ENCODE data around the gene SIRPG. TPM values are rescaled to one million over a fixed set of nuclear protein-coding genes. Genes with fewer than 3 reads are reported as not detected.

SIRPG gene
- total RNA-seq, 2 experiments from 2014 or later = 28.0 to 28.3 TPM

DNA sequence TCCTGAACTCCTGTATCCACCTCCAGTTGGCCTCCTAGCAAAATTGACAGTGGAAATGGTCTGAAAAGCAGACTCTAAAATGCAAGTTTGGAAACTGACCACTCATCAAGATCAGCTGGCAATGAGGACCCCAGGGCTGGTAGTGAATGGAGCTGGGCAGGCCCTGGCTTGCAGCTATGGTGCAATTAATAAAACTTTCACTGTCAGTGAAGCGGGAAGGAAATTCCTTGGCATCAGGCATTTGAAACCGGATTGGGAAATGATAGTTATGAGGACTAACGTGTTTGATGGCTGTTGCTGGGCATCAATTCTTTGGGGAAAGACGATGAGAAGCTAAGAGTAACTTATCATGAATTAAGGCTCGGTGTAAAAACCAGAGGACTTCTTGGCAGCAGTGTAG lies 56.8 kb downstream of the SIRPG start:
- DNase-seq (no peak), ATAC-seq (ENCODE audit: poor library complexity) (no peak)
- Histone ChIP-seq H3K36me3 (ENCODE audit: insufficient read depth, low read length) (no peaks in the 10 kb centered on the region), H3K9me3 (ENCODE audit: control insufficient read depth in 1 of 2, insufficient read depth in 1 of 2, low read length in 2 of 2) (no peaks in the 10 kb centered on the region), H3K27me3 (ENCODE audit: control insufficient read depth in 1 of 2, insufficient read depth in 2 of 2, low read length in 2 of 2) (no peaks in the 10 kb centered on the region), H3K4me3 (ENCODE audit: low read length) (no peak overlapping the region), H3K27ac (ENCODE audit: low read depth in 1 of 2, low read length in 2 of 2) (no peak overlapping the region), H3K4me1 (ENCODE audit: insufficient read depth, low read length) (no peaks in the 10 kb centered on the region)
- TF ChIP-seq, protein P1, sequence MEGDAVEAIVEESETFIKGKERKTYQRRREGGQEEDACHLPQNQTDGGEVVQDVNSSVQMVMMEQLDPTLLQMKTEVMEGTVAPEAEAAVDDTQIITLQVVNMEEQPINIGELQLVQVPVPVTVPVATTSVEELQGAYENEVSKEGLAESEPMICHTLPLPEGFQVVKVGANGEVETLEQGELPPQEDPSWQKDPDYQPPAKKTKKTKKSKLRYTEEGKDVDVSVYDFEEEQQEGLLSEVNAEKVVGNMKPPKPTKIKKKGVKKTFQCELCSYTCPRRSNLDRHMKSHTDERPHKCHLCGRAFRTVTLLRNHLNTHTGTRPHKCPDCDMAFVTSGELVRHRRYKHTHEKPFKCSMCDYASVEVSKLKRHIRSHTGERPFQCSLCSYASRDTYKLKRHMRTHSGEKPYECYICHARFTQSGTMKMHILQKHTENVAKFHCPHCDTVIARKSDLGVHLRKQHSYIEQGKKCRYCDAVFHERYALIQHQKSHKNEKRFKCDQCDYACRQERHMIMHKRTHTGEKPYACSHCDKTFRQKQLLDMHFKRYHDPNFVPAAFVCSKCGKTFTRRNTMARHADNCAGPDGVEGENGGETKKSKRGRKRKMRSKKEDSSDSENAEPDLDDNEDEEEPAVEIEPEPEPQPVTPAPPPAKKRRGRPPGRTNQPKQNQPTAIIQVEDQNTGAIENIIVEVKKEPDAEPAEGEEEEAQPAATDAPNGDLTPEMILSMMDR (IDR thresholded peaks at IDR 0.05) = no peak
- Mint-ChIP-seq H3K27ac (no peak overlapping the region), H3K4me1 (ENCODE audit: low read depth) (no peaks in the 10 kb centered on the region), H3K27me3 (no peaks in the 10 kb centered on the region), H3K9me3 (no peaks in the 10 kb centered on the region), H3K4me3 (no peak overlapping the region), H3K36me3 (ENCODE audit: low read depth) (no peaks in the 10 kb centered on the region)
- ChIA-PET CTCF (no interaction called here), POLR2A (no interaction called here)
- intact Hi-C loops (cut with DNase I, micrococcal nuclease) = no loop called here

DNA sequence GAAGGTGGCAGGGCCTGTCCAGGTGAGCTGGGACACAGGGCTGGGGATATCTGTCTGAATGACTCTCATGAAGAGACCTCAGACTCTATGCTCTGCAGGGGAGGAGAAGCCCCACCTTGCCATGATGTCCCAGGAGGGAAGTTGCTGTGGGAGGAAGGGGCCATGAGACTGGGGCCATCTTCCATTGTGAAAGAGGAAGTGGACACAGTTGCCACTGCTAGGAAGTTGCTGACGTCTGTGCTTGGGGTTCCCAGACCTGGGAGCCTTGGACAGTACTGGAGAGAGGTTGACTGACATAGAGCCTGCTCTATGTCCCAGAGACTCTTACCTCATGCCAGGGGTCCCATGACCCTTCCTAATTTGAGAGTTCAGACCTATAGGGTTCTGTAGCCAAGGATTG lies 62.2 kb downstream of the SIRPG start:
- H3K4me1 Mint-ChIP-seq (ENCODE audit: low read depth) = no peaks in the 10 kb centered on the region
- POLR2A ChIA-PET = no interaction called here
- DNase-seq = peak in 2 of 14 experiments; percentile 19 to 28
- ATAC-seq (ENCODE audit: poor library complexity) = no peak
- no peak overlapping the region for H3K4me3 Mint-ChIP-seq
- H3K4me1 ChIP-seq (ENCODE audit: insufficient read depth, low read length) = no peaks in the 10 kb centered on the region
- H3K27ac ChIP-seq (ENCODE audit: low read depth in 1 of 2, low read length in 2 of 2) = no peak overlapping the region
- H3K36me3 ChIP-seq (ENCODE audit: insufficient read depth, low read length) = no peaks in the 10 kb centered on the region
- H3K9me3 ChIP-seq (ENCODE audit: control insufficient read depth in 1 of 2, insufficient read depth in 1 of 2, low read length in 2 of 2) = no peaks in the 10 kb centered on the region
- H3K4me3 ChIP-seq (ENCODE audit: low read length) = no peak overlapping the region
- no peaks in the 10 kb centered on the region for H3K27me3 ChIP-seq (ENCODE audit: control insufficient read depth in 1 of 2, insufficient read depth in 2 of 2, low read length in 2 of 2)
- H3K9me3 Mint-ChIP-seq = no peaks in the 10 kb centered on the region
- intact Hi-C loops (cut with DNase I, micrococcal nuclease) = no loop called here
- no peaks in the 10 kb centered on the region for H3K36me3 Mint-ChIP-seq (ENCODE audit: low read depth)
- TF ChIP-seq, protein P1 (IDR thresholded peaks at IDR 0.05) = no peak
- CTCF ChIA-PET = no interaction called here
- H3K27me3 Mint-ChIP-seq = no peaks in the 10 kb centered on the region
- H3K27ac Mint-ChIP-seq = no peak overlapping the region

DNA sequence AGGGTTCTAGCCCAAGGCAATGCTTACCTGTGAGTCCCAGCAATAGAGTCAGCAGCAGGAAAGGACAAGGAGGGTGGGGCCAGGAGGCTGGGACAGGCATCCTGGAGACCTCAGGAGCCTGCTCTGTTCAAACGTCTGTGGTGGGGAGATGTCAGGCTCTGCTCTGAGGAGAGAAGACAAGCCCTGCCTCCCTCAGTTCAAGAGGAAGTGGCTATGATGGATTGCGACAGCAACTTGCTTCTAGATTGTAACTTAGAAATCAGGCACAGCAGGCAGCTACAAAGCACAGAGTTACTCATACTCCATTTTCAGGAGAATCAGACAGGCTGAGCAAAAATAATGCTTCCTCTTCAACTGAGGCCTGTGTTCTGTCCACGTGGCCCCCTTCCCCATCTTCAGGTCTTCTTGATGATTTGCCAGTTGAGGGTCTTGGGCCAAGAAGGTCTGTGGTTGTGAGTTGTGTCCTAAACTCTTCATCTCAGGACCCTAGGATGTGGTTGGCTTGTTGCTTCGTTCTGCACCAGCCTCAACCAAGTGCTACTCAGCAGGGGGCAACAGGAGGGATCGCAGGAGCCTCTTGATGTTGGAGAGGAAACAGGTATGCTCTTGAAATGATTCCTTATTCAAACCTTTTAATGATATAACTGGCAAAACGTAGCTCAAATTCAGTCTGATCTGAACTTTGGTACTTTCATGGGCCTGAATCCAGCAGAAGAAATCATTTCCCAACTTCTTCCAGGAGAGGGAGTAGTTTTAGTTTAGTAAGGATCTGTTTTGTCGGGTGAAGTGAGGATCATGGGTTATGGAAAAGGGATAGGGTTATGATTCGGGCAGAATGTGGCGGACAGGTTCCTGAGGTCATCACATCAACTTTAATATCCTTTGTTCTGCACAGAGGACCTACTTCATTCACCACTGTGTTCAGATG lies 68.8 kb downstream of the SIRPG start:
- TF ChIP-seq, protein P1 (IDR thresholded peaks at IDR 0.05) = no peak
- Histone ChIP-seq H3K9me3 (ENCODE audit: control insufficient read depth in 1 of 2, insufficient read depth in 1 of 2, low read length in 2 of 2) (no peaks in the 10 kb centered on the region), H3K36me3 (ENCODE audit: insufficient read depth, low read length) (no peaks in the 10 kb centered on the region), H3K27me3 (ENCODE audit: control insufficient read depth in 1 of 2, insufficient read depth in 2 of 2, low read length in 2 of 2) (no peaks in the 10 kb centered on the region), H3K4me1 (ENCODE audit: insufficient read depth, low read length) (peaks cover 21% of the 10 kb centered on the region), H3K4me3 (ENCODE audit: low read length) (peak overlapping the region; percentile 14), H3K27ac (ENCODE audit: low read depth in 1 of 2, low read length in 2 of 2) (peak overlapping the region; percentile 29 to 64)
- Mint-ChIP-seq H3K4me1 (ENCODE audit: low read depth) (no peaks in the 10 kb centered on the region), H3K4me3 (no peak overlapping the region), H3K36me3 (ENCODE audit: low read depth) (no peaks in the 10 kb centered on the region), H3K27ac (no peak overlapping the region), H3K27me3 (no peaks in the 10 kb centered on the region), H3K9me3 (no peaks in the 10 kb centered on the region)
- intact Hi-C loops (cut with DNase I, micrococcal nuclease) = no loop called here
- ATAC-seq (ENCODE audit: poor library complexity) (no peak), DNase-seq (peak in 2 of 14 experiments; percentile 56 to 62)
- ChIA-PET CTCF (no interaction called here), POLR2A (no interaction called here)

Data from CD4-positive, alpha-beta T cell (primary cell).